Measurements from ENCODE around the gene CD63. TPM values are rescaled to one million over a fixed set of nuclear protein-coding genes. Genes with fewer than 3 reads are reported as not detected.

Gene CD63
- total RNA-seq, 1 experiment from 2014 or later: 879 TPM

DNA sequence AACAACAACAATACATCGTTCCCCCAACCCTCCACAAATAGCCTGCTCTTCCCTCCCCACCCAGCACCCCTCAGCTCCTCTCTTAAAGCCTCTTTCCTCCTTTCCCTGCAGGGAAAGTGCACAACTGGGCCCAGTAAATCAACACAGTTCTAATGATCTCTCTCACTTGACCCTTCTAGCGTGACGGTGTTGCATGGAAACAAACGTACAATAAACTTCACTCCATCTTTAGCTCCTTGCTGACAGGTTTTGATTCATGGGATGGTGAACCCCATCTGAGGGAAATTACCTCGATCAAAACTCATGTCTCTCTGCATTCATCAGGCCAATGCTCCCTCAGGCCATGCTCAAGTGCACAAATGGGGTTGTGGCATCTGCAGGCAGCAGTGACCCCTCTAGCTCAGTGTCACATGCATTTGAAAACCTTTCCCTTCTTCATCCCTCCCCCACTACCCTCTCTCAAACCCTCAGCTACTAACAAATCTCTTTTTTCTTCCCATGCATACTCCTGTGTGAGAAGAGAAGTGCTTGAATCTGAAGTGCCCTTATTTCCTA lies 37.0 kb upstream of the CD63 start:
- Histone ChIP-seq H3K36me3 (ENCODE audit: control insufficient read depth, insufficient read depth, low read length) (peaks cover 5% of the 10 kb centered on the region; the same call in 1 of the 2 replicates), H3K9me3 (ENCODE audit: control insufficient read depth, insufficient read depth, low read depth, low read length) (no peaks in the 10 kb centered on the region), H3K4me1 (ENCODE audit: control insufficient read depth, insufficient read depth, low read length) (no peaks in the 10 kb centered on the region), H3K27ac (ENCODE audit: low read length) (no peak overlapping the region), H3K4me3 (ENCODE audit: low read depth in 2 of 2, low read length in 2 of 2) (no peak overlapping the region), H3K27me3 (ENCODE audit: control insufficient read depth, insufficient read depth, low read length) (no peaks in the 10 kb centered on the region)
- ChIA-PET POLR2A (interaction anchor here (0.9 kb wide), 1 partner anchor 52 kb away, joined by 3 read pairs; the partner anchor contains the start of gene SARNP), CTCF (interaction anchor here (0.6 kb wide), 1 partner anchor 59 kb away, joined by 6 read pairs; no protein-coding TSS in a partner anchor)
- ATAC-seq (no peak), DNase-seq (ENCODE audit: low read depth, low spot score) (no peak)
- TF ChIP-seq SIN3A (IDR thresholded peaks at IDR 0.05; ENCODE audit: borderline replicate concordance, insufficient read depth, low read depth, low read length) (no peak), REST (IDR thresholded peaks at IDR 0.05; ENCODE audit: insufficient read depth in 1 of 2, low read depth in 2 of 2, low read length in 1 of 2) (no peak), TCF7L2 (IDR thresholded peaks at IDR 0.05; ENCODE audit: low read depth, low read length) (no peak), CTCF (IDR thresholded peaks at IDR 0.05) (no peak), POLR2AphosphoS5 (IDR thresholded peaks at IDR 0.05; ENCODE audit: low read depth, low read length) (no peak)
- TSS peak; percentile 35 for BruUV-seq (replicated peaks)
- in situ Hi-C loops (cut with HindIII; ENCODE audit: low pct_unique_long_range_greater_than_20kb, low sequenced_read_pairs) (no loop called here), intact Hi-C loops (cut with micrococcal nuclease; ENCODE audit: unreplicated experiment) (no loop called here)

DNA sequence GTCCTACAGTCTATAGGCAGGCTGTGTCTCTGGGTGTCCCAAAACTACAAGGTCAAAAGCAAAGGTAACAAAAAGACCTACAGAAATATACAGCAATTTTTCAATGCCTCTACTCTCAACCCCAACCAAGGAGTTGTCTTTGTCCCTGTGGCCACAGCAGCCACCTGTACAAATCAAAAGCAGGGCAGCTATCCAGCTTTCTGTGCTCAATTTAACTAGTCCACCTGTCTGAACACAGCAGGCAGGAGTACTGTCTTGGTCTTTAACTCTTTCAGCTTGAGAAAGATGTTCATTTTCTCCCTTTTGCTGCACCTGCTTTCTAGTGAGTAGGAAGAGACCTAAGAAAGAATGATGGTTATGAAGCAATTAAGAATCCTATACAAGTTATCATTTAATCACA lies 33.8 kb upstream of the CD63 start:
- no TSS peak for BruUV-seq (replicated peaks)
- Histone ChIP-seq H3K4me1 (ENCODE audit: control insufficient read depth, insufficient read depth, low read length) (no peaks in the 10 kb centered on the region), H3K36me3 (ENCODE audit: control insufficient read depth, insufficient read depth, low read length) (peaks cover 5% of the 10 kb centered on the region; the same call in 1 of the 2 replicates), H3K4me3 (ENCODE audit: low read depth in 2 of 2, low read length in 2 of 2) (no peak overlapping the region), H3K9me3 (ENCODE audit: control insufficient read depth, insufficient read depth, low read depth, low read length) (no peaks in the 10 kb centered on the region), H3K27me3 (ENCODE audit: control insufficient read depth, insufficient read depth, low read length) (no peaks in the 10 kb centered on the region), H3K27ac (ENCODE audit: low read length) (no peak overlapping the region)
- no peak for DNase-seq (ENCODE audit: low read depth, low spot score)
- CTCF ChIA-PET: no interaction called here
- intact Hi-C loops (cut with micrococcal nuclease; ENCODE audit: unreplicated experiment): no loop called here
- POLR2A ChIA-PET: no interaction called here
- TF ChIP-seq TCF7L2 (IDR thresholded peaks at IDR 0.05; ENCODE audit: low read depth, low read length) (no peak), CTCF (IDR thresholded peaks at IDR 0.05) (no peak), REST (IDR thresholded peaks at IDR 0.05; ENCODE audit: insufficient read depth in 1 of 2, low read depth in 2 of 2, low read length in 1 of 2) (no peak), SIN3A (IDR thresholded peaks at IDR 0.05; ENCODE audit: borderline replicate concordance, insufficient read depth, low read depth, low read length) (no peak), POLR2AphosphoS5 (IDR thresholded peaks at IDR 0.05; ENCODE audit: low read depth, low read length) (no peak)
- ATAC-seq: no peak
- in situ Hi-C loops (cut with HindIII; ENCODE audit: low pct_unique_long_range_greater_than_20kb, low sequenced_read_pairs): no loop called here
